ENCODE measurements around the gene FTO. TPM values are rescaled to one million over a fixed set of nuclear protein-coding genes. Genes with fewer than 3 reads are reported as not detected.

The FTO gene
- total RNA-seq, 4 donors from 2014 or later: 29.0 to 64.1 (median 48.1) TPM

DNA sequence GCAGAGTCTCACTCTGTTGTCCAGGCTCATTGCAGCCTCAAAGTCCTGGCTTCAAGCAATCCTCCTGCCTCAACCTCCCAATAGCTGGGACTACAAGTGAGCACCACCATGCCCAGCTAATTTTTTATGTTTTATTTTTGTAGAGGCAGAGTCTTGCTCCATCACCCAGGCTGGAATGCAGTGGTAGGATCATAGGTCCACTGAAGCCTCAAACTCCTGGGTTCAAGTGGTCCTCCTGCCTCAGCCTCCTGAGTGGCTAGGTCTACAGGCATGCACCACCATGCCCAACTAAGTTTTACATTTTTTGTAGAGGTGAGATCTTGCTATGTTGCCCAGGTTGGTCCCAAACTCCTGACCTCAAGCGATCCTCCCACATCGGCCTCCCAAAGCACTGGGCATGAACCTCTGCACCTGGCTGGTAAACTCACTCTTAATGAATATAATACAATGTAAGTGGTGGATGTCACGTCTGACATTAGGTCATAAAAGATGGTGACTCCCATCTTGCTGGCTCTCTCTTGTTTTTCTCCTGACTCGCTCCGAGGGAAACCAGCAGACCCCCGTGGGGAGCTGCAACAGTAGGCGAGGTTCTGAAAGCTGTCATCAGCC, 456.4 kb downstream of the FTO start:
- Histone ChIP-seq H3K4me1 (no peaks in the 10 kb centered on the region), H3K9me3 (no peaks in the 10 kb centered on the region), H3K27me3 (peaks cover 0 to 6% (median 0%) of the 10 kb centered on the region in 4 donors), H3K36me3 (no peaks in the 10 kb centered on the region), H3K4me3 (no peak overlapping the region), H3K27ac (no peak overlapping the region)
- WGBS, 2 donors: 83 to 85% methylated on average over 7 of the region's 7 CpGs
- intact Hi-C loops (cut with DNase I): no loop called here
- DNase-seq: no peak
- no peak for TF ChIP-seq POLR2A (IDR thresholded peaks at IDR 0.05)
- TF ChIP-seq, protein P1, sequence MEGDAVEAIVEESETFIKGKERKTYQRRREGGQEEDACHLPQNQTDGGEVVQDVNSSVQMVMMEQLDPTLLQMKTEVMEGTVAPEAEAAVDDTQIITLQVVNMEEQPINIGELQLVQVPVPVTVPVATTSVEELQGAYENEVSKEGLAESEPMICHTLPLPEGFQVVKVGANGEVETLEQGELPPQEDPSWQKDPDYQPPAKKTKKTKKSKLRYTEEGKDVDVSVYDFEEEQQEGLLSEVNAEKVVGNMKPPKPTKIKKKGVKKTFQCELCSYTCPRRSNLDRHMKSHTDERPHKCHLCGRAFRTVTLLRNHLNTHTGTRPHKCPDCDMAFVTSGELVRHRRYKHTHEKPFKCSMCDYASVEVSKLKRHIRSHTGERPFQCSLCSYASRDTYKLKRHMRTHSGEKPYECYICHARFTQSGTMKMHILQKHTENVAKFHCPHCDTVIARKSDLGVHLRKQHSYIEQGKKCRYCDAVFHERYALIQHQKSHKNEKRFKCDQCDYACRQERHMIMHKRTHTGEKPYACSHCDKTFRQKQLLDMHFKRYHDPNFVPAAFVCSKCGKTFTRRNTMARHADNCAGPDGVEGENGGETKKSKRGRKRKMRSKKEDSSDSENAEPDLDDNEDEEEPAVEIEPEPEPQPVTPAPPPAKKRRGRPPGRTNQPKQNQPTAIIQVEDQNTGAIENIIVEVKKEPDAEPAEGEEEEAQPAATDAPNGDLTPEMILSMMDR (IDR thresholded peaks at IDR 0.05): no peak

DNA sequence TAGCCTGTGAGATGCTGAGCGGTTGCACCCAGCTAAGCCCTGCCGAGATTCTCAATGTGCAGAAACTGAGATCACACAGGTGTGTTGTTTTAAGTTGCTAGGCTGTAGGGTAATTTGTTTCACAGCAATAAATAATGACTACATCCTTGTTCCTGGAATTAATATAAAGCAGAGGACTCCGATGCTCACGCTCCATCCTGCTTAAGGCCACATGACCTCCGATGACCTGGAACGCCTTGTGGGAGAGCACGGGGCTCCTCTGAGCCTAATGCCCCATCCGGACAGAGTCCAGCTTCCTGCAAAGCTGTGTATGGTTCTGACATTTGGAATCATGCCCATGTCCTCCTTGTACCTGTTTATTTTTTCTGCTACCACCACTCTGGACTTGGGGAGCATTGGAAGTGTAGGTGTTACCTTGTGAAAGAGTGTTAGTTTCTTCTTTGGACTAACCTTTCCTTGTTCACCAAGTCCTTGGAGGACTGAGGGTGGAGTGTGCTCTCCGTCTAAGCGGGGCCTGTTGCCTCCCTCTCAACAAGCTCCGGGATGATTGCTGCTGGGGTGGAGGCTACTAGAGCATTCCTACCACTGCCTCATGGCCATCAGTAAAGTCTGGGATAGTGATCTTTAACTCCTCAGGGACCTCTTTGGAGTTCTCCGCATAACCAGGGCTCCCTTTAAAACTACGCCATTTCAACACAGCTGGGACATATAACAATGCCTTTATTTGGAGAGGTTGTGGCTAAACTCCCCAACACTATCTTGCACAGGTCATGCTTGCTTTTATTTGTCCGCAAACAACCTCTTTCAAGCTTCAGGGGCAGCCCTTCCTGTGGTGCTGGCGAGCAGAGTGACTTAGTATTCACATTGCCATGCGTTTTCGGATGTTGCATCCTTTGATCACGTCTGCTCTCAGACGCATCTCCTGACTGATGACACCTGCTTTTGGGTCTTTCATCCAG, 457.3 kb downstream of the FTO start:
- no peaks in the 10 kb centered on the region for H3K36me3 ChIP-seq
- H3K4me3 ChIP-seq: no peak overlapping the region
- H3K9me3 ChIP-seq: no peaks in the 10 kb centered on the region
- no peak overlapping the region for H3K27ac ChIP-seq
- peaks cover 0 to 6% (median 0%) of the 10 kb centered on the region in 4 donors for H3K27me3 ChIP-seq
- WGBS, 2 donors: 60 to 78% methylated on average over 16 to 19 of the region's 19 CpGs
- intact Hi-C loops (cut with DNase I): no loop called here
- TF ChIP-seq POLR2A (IDR thresholded peaks at IDR 0.05): no peak
- TF ChIP-seq, protein P1 (IDR thresholded peaks at IDR 0.05): no peak
- DNase-seq: no peak
- H3K4me1 ChIP-seq: no peaks in the 10 kb centered on the region

DNA sequence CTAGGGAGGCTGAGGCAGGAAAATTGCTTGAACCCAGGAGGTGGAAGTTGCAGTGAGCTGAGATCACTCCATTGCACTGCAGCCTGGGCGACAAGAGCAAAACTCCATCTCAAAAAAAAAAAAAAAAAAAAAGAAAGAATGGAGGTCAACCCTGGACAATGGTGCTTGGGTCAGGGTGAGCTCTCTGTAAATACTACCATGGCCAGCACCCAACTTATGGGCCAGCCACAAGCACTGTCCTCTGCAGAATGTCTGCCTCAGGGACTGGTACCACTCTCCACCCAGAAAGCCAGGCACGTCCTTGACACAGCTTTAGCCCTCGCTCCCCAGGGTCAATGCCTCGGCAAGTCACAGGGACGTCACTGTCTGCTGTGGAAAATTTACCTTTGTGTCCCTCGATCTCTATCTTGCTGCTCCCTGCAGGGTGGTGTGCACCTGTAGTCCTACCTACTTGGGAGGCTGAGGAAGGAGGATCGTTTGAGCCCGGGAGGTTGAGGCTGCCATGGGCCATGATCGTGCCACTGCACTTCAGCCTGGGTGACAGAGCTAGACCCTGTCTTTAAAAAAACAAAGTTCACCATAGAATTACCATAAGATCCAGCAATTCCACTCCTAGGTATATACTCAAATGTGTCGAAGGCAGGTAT, 459.4 kb downstream of the FTO start:
- Histone ChIP-seq H3K4me1 (no peaks in the 10 kb centered on the region), H3K36me3 (no peaks in the 10 kb centered on the region), H3K27me3 (peaks cover 0 to 6% (median 0%) of the 10 kb centered on the region in 4 donors), H3K4me3 (no peak overlapping the region), H3K27ac (no peak overlapping the region), H3K9me3 (no peaks in the 10 kb centered on the region)
- DNase-seq: no peak
- 92 to 96% methylated on average over 6 to 7 of the region's 10 CpGs for WGBS, 2 donors
- intact Hi-C loops (cut with DNase I): no loop called here
- TF ChIP-seq, protein P1 (IDR thresholded peaks at IDR 0.05): no peak
- no peak for TF ChIP-seq POLR2A (IDR thresholded peaks at IDR 0.05)

DNA sequence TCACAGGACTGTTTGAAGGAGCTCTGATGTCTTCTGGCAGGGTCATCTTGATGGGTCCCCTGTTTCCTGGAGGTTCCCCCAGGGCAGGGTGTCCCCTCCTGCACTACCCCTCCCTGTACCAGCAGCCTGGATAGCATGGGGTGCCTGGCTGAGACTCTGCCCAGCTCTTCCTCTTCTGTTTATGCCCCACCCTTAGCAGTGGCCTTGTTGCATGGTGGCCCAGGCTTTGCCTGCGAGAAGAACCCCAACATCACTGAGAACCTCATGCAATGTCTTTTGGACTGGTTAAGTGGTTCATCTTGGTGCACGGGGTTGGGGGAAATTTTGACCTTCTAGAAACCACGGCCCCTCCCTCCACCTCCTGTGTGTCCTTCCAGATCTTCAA, 460.8 kb downstream of the FTO start:
- no peak overlapping the region for H3K27ac ChIP-seq
- no peaks in the 10 kb centered on the region for H3K36me3 ChIP-seq
- peaks cover 0 to 6% (median 0%) of the 10 kb centered on the region in 4 donors for H3K27me3 ChIP-seq
- no peak for TF ChIP-seq POLR2A (IDR thresholded peaks at IDR 0.05)
- WGBS, 2 donors: 76 to 91% methylated on average over 3 of the region's 3 CpGs
- H3K4me1 ChIP-seq: no peaks in the 10 kb centered on the region
- no peaks in the 10 kb centered on the region for H3K9me3 ChIP-seq
- no peak overlapping the region for H3K4me3 ChIP-seq
- no peak for DNase-seq
- intact Hi-C loops (cut with DNase I): no loop called here

DNA sequence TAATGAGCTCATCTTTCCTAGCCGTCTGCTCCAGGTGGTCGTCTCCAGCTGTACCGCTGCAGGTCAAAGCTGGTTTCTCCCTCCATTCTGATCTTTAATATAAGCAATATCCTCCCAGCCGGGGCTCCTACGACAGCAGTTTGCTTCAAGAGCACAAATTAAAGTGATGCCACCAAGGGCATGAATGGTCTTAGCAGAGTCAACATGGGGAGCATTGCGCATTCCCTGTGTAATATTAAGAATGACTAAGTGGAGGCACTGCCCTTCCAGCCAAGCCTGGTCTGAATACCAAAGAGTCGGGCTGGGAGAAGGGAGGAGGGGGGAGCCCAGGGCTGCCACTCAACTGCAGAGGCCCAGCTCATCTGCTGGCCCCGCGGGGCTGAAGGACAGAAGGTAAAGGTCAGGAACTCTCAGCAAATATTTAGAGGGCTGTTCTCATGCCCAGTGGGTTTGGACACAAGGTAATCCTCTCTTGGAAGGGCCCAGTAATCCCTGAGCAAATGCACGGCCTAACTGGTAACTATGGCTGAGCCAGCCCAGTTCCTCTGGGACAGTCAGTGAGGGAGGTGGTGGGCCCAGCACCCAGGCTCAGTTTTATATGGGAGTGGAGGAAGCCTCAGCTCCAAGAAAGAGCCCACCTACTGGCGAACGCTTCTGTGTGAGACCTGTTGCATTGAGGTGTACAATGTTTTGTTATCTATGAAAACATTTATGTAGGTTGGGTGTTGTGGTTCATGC, 461.4 kb downstream of the FTO start:
- DNase-seq: no peak
- no peaks in the 10 kb centered on the region for H3K4me1 ChIP-seq
- 63 to 79% methylated on average over 8 to 12 of the region's 12 CpGs for WGBS, 2 donors
- no peak overlapping the region for H3K4me3 ChIP-seq
- no peaks in the 10 kb centered on the region for H3K36me3 ChIP-seq
- TF ChIP-seq POLR2A (IDR thresholded peaks at IDR 0.05): no peak
- TF ChIP-seq, protein P1 (IDR thresholded peaks at IDR 0.05): no peak
- no peaks in the 10 kb centered on the region for H3K9me3 ChIP-seq
- H3K27me3 ChIP-seq: peaks cover 0 to 9% (median 0%) of the 10 kb centered on the region in 4 donors
- intact Hi-C loops (cut with DNase I): no loop called here
- no peak overlapping the region for H3K27ac ChIP-seq

Data from esophagus squamous epithelium (tissue), 5 donors.